Endothelial cell (in vitro differentiated cells): ENCODE results near the gene TBCK. TPM values are rescaled to one million over a fixed set of nuclear protein-coding genes. Genes with fewer than 3 reads are reported as not detected.
A peak's percentile ranks its signal among the peaks of the same experiment; 100 is the strongest.

ENCODE experiments used
- DNase-seq: peaks from one replicate; pipeline ENCODE4 v3.0.0; 2021; ENCODE audit warnings: low spot score
- H3K27ac Mint-ChIP-seq: one replicate; pipeline ENCODE4 v1.8.0; 2021; ENCODE audit warnings: mixed read lengths, inconsistent platforms; ENCODE audit not compliant: unreplicated experiment
- H3K27me3 Mint-ChIP-seq: one replicate; pipeline ENCODE4 v1.8.0; 2021; ENCODE audit warnings: mild to moderate bottlenecking, moderate library complexity, mixed read lengths, inconsistent platforms; ENCODE audit not compliant: unreplicated experiment
- H3K36me3 Mint-ChIP-seq: one replicate; pipeline ENCODE4 v1.8.0; 2021; ENCODE audit warnings: mild to moderate bottlenecking, low read depth, mixed read lengths, inconsistent platforms; ENCODE audit not compliant: unreplicated experiment
- H3K4me1 Mint-ChIP-seq: one replicate; pipeline ENCODE4 v1.8.0; 2021; ENCODE audit warnings: mild to moderate bottlenecking, mixed read lengths, inconsistent platforms; ENCODE audit not compliant: unreplicated experiment
- H3K4me3 Mint-ChIP-seq: one replicate; pipeline ENCODE4 v1.8.0; 2021; ENCODE audit warnings: mild to moderate bottlenecking, mixed read lengths, inconsistent platforms; ENCODE audit not compliant: unreplicated experiment
- H3K9me3 Mint-ChIP-seq: one replicate; pipeline ENCODE4 v1.8.0; 2021; ENCODE audit warnings: mixed read lengths, inconsistent platforms; ENCODE audit not compliant: unreplicated experiment
- total RNA-seq: library from RNA; stranded (reverse); fragmentation: NEBNext Ultra II Directional; extraction: Animal tissue kit (Norgen Biotek cat#: 25700); gene quantifications from one replicate; pipeline ENCODE4 v1.2.1, GENCODE V29; 2021; ENCODE audit not compliant: unreplicated experiment
- TF ChIP-seq, protein P1 (sequence below): fragments of 200-600 bp; sonication (generic); IDR thresholded peaks from one replicate; pipeline ENCODE4 v1.5.0; 2021; ENCODE audit warnings: antibody characterized with exemption; ENCODE audit not compliant: unreplicated experiment

TBCK gene
- total RNA-seq, 1 donor from 2014 or later, result 48.6 TPM

DNA sequence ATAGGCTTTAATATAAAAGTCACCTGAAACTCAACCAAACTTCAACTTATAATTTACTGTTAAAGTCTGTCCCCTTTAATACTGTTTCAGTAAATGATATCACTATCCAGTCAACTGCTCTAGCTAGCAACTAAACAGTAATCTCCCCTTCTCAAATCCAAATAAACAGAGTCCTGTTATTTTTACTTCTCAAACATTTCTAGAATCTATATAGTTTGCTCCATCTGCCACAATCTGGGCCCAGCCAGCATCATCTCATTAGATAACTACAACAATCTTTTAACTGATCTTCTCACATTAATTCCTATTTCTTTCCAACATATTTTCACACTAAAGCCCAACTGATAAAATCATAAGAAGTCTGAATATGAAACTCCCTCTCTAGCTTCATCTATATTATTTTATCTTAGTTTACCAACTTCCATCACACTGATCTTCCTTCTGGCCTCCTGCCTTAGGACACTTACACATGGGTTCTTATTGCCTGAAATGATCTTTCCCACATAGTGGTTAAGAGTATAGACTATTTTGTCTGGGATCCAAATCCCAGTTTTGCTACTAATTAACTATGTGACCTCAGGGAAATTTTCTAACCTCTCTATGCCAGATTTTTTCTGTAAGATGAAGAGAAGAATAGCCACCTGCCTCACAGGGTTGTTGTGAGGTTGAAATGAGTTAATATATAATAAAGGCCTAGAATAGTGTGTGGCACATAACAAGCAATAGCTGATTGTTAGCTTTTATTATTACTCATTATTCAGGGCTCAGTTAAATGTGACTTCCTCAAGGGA is 18.6 kb downstream of the TBCK start:
- TF ChIP-seq, protein P1, sequence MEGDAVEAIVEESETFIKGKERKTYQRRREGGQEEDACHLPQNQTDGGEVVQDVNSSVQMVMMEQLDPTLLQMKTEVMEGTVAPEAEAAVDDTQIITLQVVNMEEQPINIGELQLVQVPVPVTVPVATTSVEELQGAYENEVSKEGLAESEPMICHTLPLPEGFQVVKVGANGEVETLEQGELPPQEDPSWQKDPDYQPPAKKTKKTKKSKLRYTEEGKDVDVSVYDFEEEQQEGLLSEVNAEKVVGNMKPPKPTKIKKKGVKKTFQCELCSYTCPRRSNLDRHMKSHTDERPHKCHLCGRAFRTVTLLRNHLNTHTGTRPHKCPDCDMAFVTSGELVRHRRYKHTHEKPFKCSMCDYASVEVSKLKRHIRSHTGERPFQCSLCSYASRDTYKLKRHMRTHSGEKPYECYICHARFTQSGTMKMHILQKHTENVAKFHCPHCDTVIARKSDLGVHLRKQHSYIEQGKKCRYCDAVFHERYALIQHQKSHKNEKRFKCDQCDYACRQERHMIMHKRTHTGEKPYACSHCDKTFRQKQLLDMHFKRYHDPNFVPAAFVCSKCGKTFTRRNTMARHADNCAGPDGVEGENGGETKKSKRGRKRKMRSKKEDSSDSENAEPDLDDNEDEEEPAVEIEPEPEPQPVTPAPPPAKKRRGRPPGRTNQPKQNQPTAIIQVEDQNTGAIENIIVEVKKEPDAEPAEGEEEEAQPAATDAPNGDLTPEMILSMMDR, result no peak
- Mint-ChIP-seq H3K9me3 (no peaks in the 10 kb centered on the region), H3K4me1 (peaks cover 8% of the 10 kb centered on the region), H3K27ac (no peak overlapping the region), H3K4me3 (no peak overlapping the region), H3K27me3 (peaks cover 2% of the 10 kb centered on the region), H3K36me3 (peaks cover 15% of the 10 kb centered on the region)
- DNase-seq, result no peak

DNA sequence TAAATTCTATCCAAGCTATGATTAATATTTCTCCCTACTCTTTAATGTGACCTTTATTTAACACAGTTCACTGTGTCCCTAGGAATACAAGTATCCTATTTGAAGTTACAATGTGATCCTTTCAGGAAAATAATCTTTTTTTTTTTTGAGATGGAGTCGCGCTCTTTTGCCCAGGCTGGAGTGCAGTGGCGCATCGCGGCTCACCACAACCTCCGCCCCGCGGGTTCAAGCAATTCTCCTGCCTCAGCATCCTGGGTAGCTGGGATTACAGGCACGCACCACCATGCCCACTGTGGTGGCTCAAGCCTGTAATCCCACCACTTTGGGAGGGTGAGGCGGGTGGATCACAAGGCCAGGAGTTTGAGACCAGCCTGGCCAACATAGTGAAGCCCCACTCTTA is 21.9 kb downstream of the TBCK start:
- DNase-seq, result no peak
- Mint-ChIP-seq H3K4me3 (no peak overlapping the region), H3K27me3 (no peaks in the 10 kb centered on the region), H3K36me3 (peaks cover 9% of the 10 kb centered on the region), H3K27ac (no peak overlapping the region), H3K9me3 (no peaks in the 10 kb centered on the region), H3K4me1 (no peaks in the 10 kb centered on the region)
- TF ChIP-seq, protein P1, result no peak

DNA sequence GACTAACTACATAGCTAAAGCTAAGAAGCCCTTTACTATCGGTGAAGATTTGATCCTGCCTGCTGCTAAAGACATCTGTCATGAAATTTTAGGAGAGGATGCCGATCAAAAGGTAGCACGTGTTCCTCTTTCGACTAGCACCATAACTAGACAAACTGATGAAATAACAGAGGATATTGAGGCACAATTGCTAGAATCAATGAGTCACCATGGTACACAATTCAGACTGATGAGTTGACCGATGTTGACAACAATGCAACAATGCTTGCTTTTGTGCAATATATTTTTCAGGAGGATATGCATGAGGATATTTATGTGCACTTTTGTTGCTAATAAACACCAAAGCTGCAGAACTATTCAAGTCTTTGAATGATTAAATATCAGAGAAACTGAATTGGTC is 24.3 kb downstream of the TBCK start:
- H3K27ac Mint-ChIP-seq, result no peak overlapping the region
- peaks cover 9% of the 10 kb centered on the region for H3K36me3 Mint-ChIP-seq
- no peak overlapping the region for H3K4me3 Mint-ChIP-seq
- no peaks in the 10 kb centered on the region for H3K9me3 Mint-ChIP-seq
- peaks cover 5% of the 10 kb centered on the region for H3K4me1 Mint-ChIP-seq
- TF ChIP-seq, protein P1, result no peak
- DNase-seq, result no peak
- no peaks in the 10 kb centered on the region for H3K27me3 Mint-ChIP-seq

- Mint-ChIP-seq H3K36me3 (peaks cover 9% of the 10 kb centered on the region), H3K27ac (no peak overlapping the region), H3K9me3 (no peaks in the 10 kb centered on the region), H3K4me1 (peaks cover 5% of the 10 kb centered on the region), H3K27me3 (no peaks in the 10 kb centered on the region), H3K4me3 (no peak overlapping the region)
- TF ChIP-seq, protein P1, result no peak
- no peak for DNase-seq
Measured at GRCh38 chr4:106289737-106290136, 26.3 kb downstream of the TBCK start.

- peak overlapping the region; percentile 94 for H3K27ac Mint-ChIP-seq
- peak; percentile 35 for DNase-seq
- peaks cover 7% of the 10 kb centered on the region for H3K4me1 Mint-ChIP-seq
- H3K9me3 Mint-ChIP-seq, result no peaks in the 10 kb centered on the region
- H3K36me3 Mint-ChIP-seq, result peaks cover 3% of the 10 kb centered on the region
- TF ChIP-seq, protein P1, result no peak
- H3K4me3 Mint-ChIP-seq, result no peak overlapping the region
- no peaks in the 10 kb centered on the region for H3K27me3 Mint-ChIP-seq
Measured at GRCh38 chr4:106287353-106287969, 28.5 kb downstream of the TBCK start.
